Neural progenitor cell (in vitro differentiated cells): ENCODE data around the gene EVL. TPM values are rescaled to one million over a fixed set of nuclear protein-coding genes. Genes with fewer than 3 reads are reported as not detected.
"Not testable (repeated sequence)": the region's sequence is repeated elsewhere in the genome, so short reads cannot be mapped to it uniquely, and the experiment has no call there.

ENCODE experiments used
- DNase-seq: peaks from one replicate; pipeline ENCODE4 v3.0.0-alpha.2; 2016; ENCODE audit warnings: low spot score
- H2AFZ ChIP-seq: fragments of 200-600 bp; sonication (generic); replicated peaks from 2 replicates; pipeline ENCODE4 v1.6.1; 2016; ENCODE audit warnings: antibody characterized with exemption
- H3F3A ChIP-seq: fragments of 200-600 bp; sonication (generic); 2 replicates; pipeline ENCODE4 v1.6.1; 2016; ENCODE audit warnings: antibody characterized with exemption, low read depth
- H3K27ac ChIP-seq: fragments of 200-600 bp; sonication (generic); 2 replicates; pipeline ENCODE4 v1.5.1; 2016; ENCODE audit warnings: mild to moderate bottlenecking
- H3K27me3 ChIP-seq: fragments of 200-600 bp; sonication (generic); 2 replicates; pipeline ENCODE4 v1.6.1; 2016; ENCODE audit warnings: mild to moderate bottlenecking, moderate library complexity
- H3K36me3 ChIP-seq: fragments of 200-600 bp; sonication (generic); 2 replicates; pipeline ENCODE4 v1.5.1; 2016
- H3K4me1 ChIP-seq: fragments of 200-600 bp; sonication (generic); 2 replicates; pipeline ENCODE4 v1.6.1; 2016; ENCODE audit warnings: mixed run types
- H3K4me2 ChIP-seq: fragments of 200-600 bp; sonication (generic); 2 replicates; pipeline ENCODE4 v1.6.1; 2016
- H3K4me3 ChIP-seq: fragments of 200-600 bp; sonication (generic); 2 replicates; pipeline ENCODE4 v1.5.1; 2016
- H3K79me2 ChIP-seq: fragments of 200-600 bp; sonication (generic); 2 replicates; pipeline ENCODE4 v1.6.1; 2016; ENCODE audit warnings: low read depth
- H3K9ac ChIP-seq: fragments of 200-600 bp; sonication (generic); 2 replicates; pipeline ENCODE4 v1.6.1; 2016
- H3K9me3 ChIP-seq: fragments of 200-600 bp; sonication (generic); 2 replicates; pipeline ENCODE4 v1.5.1; 2016; ENCODE audit warnings: low read depth
- H4K20me1 ChIP-seq: fragments of 200-600 bp; sonication (generic); 2 replicates; pipeline ENCODE4 v1.6.1; 2016; ENCODE audit warnings: low read depth
- H3K27ac Mint-ChIP-seq: 3 replicates; pipeline ENCODE4 v1.8.0; 2021; ENCODE audit warnings: mixed read lengths
- H3K27me3 Mint-ChIP-seq: 2 replicates; pipeline ENCODE4 v1.8.0; 2022; ENCODE audit warnings: low read depth, mild to moderate bottlenecking, inconsistent platforms, moderate library complexity, mixed read lengths; ENCODE audit not compliant: insufficient read depth
- H3K36me3 Mint-ChIP-seq: 3 replicates; pipeline ENCODE4 v1.8.0; 2021; ENCODE audit warnings: mixed read lengths
- H3K4me1 Mint-ChIP-seq: 3 replicates; pipeline ENCODE4 v1.8.0; 2021; ENCODE audit warnings: mixed read lengths
- H3K4me3 Mint-ChIP-seq: 3 replicates; pipeline ENCODE4 v1.8.0; 2021; ENCODE audit warnings: mild to moderate bottlenecking, moderate library complexity, mixed read lengths
- H3K9me3 Mint-ChIP-seq: 3 replicates; pipeline ENCODE4 v1.8.0; 2020; ENCODE audit warnings: mixed read lengths
- EZH2 ChIP-seq: fragments of 200-600 bp; sonication (generic); IDR thresholded peaks from 2 replicates; pipeline ENCODE4 v1.6.1; 2017; ENCODE audit warnings: antibody characterized with exemption, mild to moderate bottlenecking, moderate library complexity
- EZH2phosphoT487 ChIP-seq: fragments of 200-600 bp; sonication (generic); IDR thresholded peaks from 2 replicates; pipeline ENCODE4 v1.6.1; 2017; ENCODE audit warnings: antibody characterized with exemption
- total RNA-seq: library from RNA; depleted of rRNA; stranded (reverse); fragments of >200 nt; gene quantifications from 2 replicates; pipeline ENCODE4 v1.2.3, GENCODE V29; 2015; ENCODE audit warnings: low replicate concordance
- TF ChIP-seq, protein P1 (sequence below): fragments of 200-600 bp; sonication (generic); IDR thresholded peaks from 2 replicates; pipeline ENCODE4 v1.5.1; 2017; ENCODE audit warnings: antibody characterized with exemption, mild to moderate bottlenecking

Gene EVL
- total RNA-seq, 1 donor from 2014 or later, result 49.2 TPM

DNA sequence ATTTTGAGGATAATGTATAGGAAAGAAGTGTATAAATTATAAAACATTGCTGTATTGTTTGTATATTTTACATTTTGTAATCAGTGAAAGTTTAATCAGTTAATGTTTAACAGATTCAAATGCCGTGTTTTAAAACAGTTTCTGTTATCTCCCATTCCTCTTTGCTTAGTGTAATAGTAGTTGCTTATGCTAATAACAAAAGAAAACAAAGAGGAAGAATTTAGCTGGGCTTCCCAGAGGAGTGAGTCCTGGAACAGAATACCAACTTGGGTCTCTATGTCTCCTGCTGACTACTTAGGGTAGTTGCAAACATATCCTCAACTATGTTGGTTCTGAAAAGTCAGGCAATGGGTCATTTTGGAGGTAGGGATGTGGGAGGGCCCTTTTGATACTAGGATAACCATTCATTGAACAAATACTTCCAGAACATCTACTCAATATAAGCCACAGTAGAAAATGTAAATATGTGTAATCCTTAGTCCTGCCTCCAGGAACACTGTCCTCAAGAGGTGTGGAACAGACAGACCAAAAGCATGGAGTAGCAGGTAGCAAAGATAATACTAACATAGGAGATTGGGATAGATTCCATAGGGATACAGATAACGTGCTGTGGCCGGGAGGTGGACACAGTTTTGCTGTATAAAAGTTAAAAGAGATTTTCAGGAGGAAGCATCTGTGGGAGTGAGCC, 36.1 kb upstream of the EVL start:
- Histone ChIP-seq H2AFZ (no peak overlapping the region), H3K4me2 (no peak overlapping the region)
- no peak overlapping the region for H3K4me3 Mint-ChIP-seq

DNA sequence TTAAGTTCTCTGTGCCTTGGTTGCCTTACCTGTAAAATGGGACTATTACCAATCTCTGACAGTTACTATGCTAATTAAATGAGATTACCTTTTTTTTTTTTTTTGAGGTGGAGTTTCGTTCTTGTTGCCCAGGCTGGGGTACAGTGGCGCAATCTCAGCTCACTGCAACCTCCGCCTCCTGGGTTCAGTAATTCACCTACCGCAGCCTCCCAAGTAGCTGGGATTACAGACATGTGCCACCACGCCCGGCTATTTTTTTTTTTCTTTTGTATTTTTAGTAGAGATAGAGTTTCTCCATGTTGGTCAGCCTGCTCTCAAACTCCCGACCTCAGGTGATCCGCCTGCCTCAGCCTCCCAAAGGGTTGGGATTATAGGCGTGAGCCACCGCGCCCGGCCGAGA, 35.2 kb upstream of the EVL start:
- H3K27ac Mint-ChIP-seq, H2AFZ ChIP-seq, H3K4me1 ChIP-seq, H3K27ac ChIP-seq, DNase-seq, H3K27me3 ChIP-seq, H3K4me2 ChIP-seq, H3K9ac ChIP-seq, H3F3A ChIP-seq, H3K4me3 ChIP-seq, H3K9me3 ChIP-seq, H3K27me3 Mint-ChIP-seq, H3K36me3 ChIP-seq, H3K9me3 Mint-ChIP-seq, H3K4me3 Mint-ChIP-seq: not testable (repeated sequence)
- H3K36me3 Mint-ChIP-seq, result peaks cover 11% of the 10 kb centered on the region
- H3K4me1 Mint-ChIP-seq, result peaks cover 13% of the 10 kb centered on the region
- H4K20me1 ChIP-seq, result peaks cover 45% of the 10 kb centered on the region
- peaks cover 46% of the 10 kb centered on the region for H3K79me2 ChIP-seq

More for the DNA sequence above, 36.1 kb upstream of the EVL start:
- no peak overlapping the region for H3K4me3 ChIP-seq
- no peak overlapping the region for H3K27ac Mint-ChIP-seq
- H3K27ac ChIP-seq, result no peak overlapping the region
- no peak for DNase-seq
- no peaks in the 10 kb centered on the region for H3K36me3 ChIP-seq
- H3K27me3 ChIP-seq, result no peaks in the 10 kb centered on the region
- H3K4me1 Mint-ChIP-seq, result peaks cover 13% of the 10 kb centered on the region
- no peaks in the 10 kb centered on the region for H3F3A ChIP-seq
- H3K36me3 Mint-ChIP-seq, result peaks cover 15% of the 10 kb centered on the region
- H3K27me3 Mint-ChIP-seq, result no peaks in the 10 kb centered on the region
- TF ChIP-seq EZH2 (no peak), EZH2phosphoT487 (no peak)
- TF ChIP-seq, protein P1, sequence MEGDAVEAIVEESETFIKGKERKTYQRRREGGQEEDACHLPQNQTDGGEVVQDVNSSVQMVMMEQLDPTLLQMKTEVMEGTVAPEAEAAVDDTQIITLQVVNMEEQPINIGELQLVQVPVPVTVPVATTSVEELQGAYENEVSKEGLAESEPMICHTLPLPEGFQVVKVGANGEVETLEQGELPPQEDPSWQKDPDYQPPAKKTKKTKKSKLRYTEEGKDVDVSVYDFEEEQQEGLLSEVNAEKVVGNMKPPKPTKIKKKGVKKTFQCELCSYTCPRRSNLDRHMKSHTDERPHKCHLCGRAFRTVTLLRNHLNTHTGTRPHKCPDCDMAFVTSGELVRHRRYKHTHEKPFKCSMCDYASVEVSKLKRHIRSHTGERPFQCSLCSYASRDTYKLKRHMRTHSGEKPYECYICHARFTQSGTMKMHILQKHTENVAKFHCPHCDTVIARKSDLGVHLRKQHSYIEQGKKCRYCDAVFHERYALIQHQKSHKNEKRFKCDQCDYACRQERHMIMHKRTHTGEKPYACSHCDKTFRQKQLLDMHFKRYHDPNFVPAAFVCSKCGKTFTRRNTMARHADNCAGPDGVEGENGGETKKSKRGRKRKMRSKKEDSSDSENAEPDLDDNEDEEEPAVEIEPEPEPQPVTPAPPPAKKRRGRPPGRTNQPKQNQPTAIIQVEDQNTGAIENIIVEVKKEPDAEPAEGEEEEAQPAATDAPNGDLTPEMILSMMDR, result no peak
- H3K9ac ChIP-seq, result no peak overlapping the region
- no peaks in the 10 kb centered on the region for H3K9me3 ChIP-seq
- H3K79me2 ChIP-seq, result peaks cover 44% of the 10 kb centered on the region
- peaks cover 52% of the 10 kb centered on the region for H4K20me1 ChIP-seq
- H3K4me1 ChIP-seq, result no peaks in the 10 kb centered on the region
- no peaks in the 10 kb centered on the region for H3K9me3 Mint-ChIP-seq

DNA sequence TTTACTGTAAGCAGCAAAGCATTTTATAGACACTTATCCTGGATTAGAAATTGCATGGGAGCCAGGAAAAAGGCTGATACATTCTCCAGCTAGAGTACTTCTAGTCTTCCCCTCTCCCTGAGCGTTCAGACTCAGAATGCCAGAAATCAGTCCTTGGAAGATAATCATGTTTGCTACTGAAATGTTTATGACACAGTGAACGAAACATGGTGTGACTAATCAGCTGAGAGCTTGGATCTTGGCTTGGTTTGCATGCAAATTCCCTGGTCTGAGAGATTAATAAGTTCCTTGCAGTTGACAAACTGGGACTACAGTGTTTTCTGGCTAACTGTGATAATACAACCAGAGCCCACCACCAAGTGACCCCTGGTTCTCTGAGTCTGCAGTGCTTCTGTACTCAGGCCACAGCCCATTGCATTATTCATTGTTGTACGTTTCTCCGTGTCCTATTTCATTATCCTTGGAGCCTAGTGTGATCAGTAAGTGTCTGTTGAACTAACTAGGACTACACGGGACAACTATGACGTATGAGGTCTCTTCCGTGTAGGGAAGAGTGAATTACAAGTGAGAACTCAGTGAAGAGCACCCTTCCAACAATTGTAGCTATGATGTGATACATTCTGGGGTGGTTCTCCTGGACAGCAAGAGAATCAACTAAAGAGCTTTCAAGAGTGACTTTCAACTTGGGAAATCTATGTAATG, 34.6 kb upstream of the EVL start:
- Histone ChIP-seq H3K27ac (no peak overlapping the region), H3K4me1 (no peaks in the 10 kb centered on the region), H4K20me1 (peaks cover 39% of the 10 kb centered on the region), H3K27me3 (no peaks in the 10 kb centered on the region), H3K9ac (no peak overlapping the region), H3K9me3 (no peaks in the 10 kb centered on the region), H3K79me2 (peaks cover 42% of the 10 kb centered on the region), H3K36me3 (no peaks in the 10 kb centered on the region), H3K4me3 (no peak overlapping the region), H2AFZ (no peak overlapping the region), H3F3A (no peaks in the 10 kb centered on the region), H3K4me2 (no peak overlapping the region)
- no peaks in the 10 kb centered on the region for H3K27me3 Mint-ChIP-seq
- TF ChIP-seq EZH2phosphoT487, result no peak
- TF ChIP-seq EZH2, result no peak
- TF ChIP-seq, protein P1, result no peak
- H3K9me3 Mint-ChIP-seq, result no peaks in the 10 kb centered on the region
- DNase-seq, result no peak
- H3K4me1 Mint-ChIP-seq, result peaks cover 9% of the 10 kb centered on the region
- H3K27ac Mint-ChIP-seq, result no peak overlapping the region
- H3K36me3 Mint-ChIP-seq, result peaks cover 13% of the 10 kb centered on the region
- no peak overlapping the region for H3K4me3 Mint-ChIP-seq
